ENCODE data around the gene ARHGEF10L.
A peak's percentile ranks its signal among the peaks of the same experiment; 100 is the strongest.

DNA sequence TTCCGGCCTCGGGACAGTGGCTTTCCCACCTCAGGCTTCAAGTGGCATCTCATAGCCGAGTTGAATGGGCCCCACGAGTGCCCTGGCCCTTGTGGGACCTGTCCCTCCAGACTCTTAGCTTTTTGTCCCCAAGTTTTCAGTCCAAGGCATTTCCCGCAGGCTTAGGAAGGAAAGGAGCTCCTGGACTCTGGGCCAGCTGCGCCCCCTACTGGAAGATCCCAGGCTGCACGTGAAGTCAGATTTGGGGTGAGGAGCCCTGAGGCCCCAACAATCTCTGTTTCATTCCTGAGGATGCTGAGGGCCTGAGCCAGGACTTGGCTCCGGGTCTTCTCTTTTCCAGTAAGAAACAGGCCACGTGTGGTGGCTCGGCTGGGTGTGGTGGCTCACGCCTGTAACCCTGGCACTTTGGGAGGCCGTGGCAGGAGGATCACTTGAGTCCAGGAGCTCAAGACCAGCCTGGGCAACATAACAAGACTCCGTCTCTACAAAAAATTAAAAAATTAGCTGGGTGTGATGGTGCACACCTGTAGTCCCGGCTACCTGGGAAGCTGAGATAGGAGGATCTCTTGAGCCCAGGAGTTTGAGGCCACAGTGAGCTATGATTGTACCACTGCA, 67.4 kb downstream of the ARHGEF10L start:
- TF ChIP-seq, protein P1, sequence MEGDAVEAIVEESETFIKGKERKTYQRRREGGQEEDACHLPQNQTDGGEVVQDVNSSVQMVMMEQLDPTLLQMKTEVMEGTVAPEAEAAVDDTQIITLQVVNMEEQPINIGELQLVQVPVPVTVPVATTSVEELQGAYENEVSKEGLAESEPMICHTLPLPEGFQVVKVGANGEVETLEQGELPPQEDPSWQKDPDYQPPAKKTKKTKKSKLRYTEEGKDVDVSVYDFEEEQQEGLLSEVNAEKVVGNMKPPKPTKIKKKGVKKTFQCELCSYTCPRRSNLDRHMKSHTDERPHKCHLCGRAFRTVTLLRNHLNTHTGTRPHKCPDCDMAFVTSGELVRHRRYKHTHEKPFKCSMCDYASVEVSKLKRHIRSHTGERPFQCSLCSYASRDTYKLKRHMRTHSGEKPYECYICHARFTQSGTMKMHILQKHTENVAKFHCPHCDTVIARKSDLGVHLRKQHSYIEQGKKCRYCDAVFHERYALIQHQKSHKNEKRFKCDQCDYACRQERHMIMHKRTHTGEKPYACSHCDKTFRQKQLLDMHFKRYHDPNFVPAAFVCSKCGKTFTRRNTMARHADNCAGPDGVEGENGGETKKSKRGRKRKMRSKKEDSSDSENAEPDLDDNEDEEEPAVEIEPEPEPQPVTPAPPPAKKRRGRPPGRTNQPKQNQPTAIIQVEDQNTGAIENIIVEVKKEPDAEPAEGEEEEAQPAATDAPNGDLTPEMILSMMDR (conservative IDR thresholded peaks at IDR 0.05): peak; percentile 80
- TF ChIP-seq ZFX (IDR thresholded peaks at IDR 0.05): no peak

All from C4-2B (cell line).